ENCODE data around the gene PPCS. TPM values are rescaled to one million over a fixed set of nuclear protein-coding genes. Genes with fewer than 3 reads are reported as not detected.

Gene PPCS
- total RNA-seq, 2 experiments from 2014 or later, result 43.0 to 49.5 TPM

Other genes starting within 250 kb of the PPCS start
- 10 to 100 TPM; 46.2 to 48.7 TPM for gene FOXJ3, start 121.3 kb upstream of the PPCS start, total RNA-seq
- 1 to 10 TPM; 5.9 to 6.1 TPM for gene RIMKLA, start 75.8 kb upstream of the PPCS start, total RNA-seq
- under 1 TPM; 0.34 to 0.84 TPM for gene ZMYND12, start 521 bp upstream of the PPCS start, total RNA-seq
- 1 to 10 TPM; 1.8 to 1.9 TPM for gene CCDC30, start 6.7 kb downstream of the PPCS start, total RNA-seq
- 100 to 1,000 TPM; 109 to 120 TPM for gene PPIH, start 201.9 kb downstream of the PPCS start, total RNA-seq
- gene YBX1, start 225.9 kb downstream of the PPCS start, total RNA-seq, result 1,000 to 10,000 TPM; 1,420 to 1,437 TPM